GM23248 (cell line): ENCODE measurements around the gene UBA3.

Source experiments
- EZH2 ChIP-seq: fragments of 200-600 bp; sonication (generic); IDR thresholded peaks from 2 replicates; pipeline ENCODE4 v1.6.1; 2018; ENCODE audit warnings: antibody characterized with exemption, mild to moderate bottlenecking; ENCODE audit not compliant: insufficient read depth, poor library complexity, severe bottlenecking
- EZH2phosphoT487 ChIP-seq: fragments of 200-600 bp; sonication (generic); IDR thresholded peaks from 2 replicates; pipeline ENCODE4 v1.6.1; 2018; ENCODE audit warnings: antibody characterized with exemption, moderate library complexity, mild to moderate bottlenecking, low read depth; ENCODE audit not compliant: insufficient read depth

- no peak for TF ChIP-seq EZH2
- no peak for TF ChIP-seq EZH2phosphoT487
Observed at GRCh38 chr3:69009559-69010410, 70.4 kb downstream of the UBA3 start.
